Body of pancreas (tissue), 4 donors: Measurements from ENCODE around the gene PFKM. TPM values are rescaled to one million over a fixed set of nuclear protein-coding genes. Genes with fewer than 3 reads are reported as not detected.
A peak's percentile ranks its signal among the peaks of the same experiment; 100 is the strongest.

Experiments used
- ATAC-seq: fragments of 150-250 bp; one replicate; pipeline ENCODE4 v1.9.1; 2016
- DNase-seq, 4 donors: peaks; one replicate each; pipeline ENCODE4 v3.0.0-alpha.2; 2019
- H3K27ac ChIP-seq, 4 donors: fragments of 200-600 bp; sonication (generic); 1 replicate in 3 of 4; 2 replicates in 1 of 4; pipeline versions ENCODE4 v1.5.1 to v1.6.1; 2016 to 2019; ENCODE audit warnings: mild to moderate bottlenecking in 1 of 4, mixed read lengths in 1 of 4, moderate library complexity in 1 of 4
- H3K27me3 ChIP-seq, 2 donors: fragments of 200-600 bp; sonication (generic); one replicate each; pipeline ENCODE4 v1.6.0; 2016; ENCODE audit warnings: mild to moderate bottlenecking in 1 of 2
- H3K36me3 ChIP-seq, 2 donors: fragments of 200-600 bp; sonication (generic); replicated peaks in 1 of 2; 2 replicates each; pipeline ENCODE4 v1.5.1; 2016; ENCODE audit warnings: low read depth in 2 of 2; ENCODE audit not compliant: insufficient read depth in 1 of 2
- H3K4me1 ChIP-seq: fragments of 200-600 bp; sonication (generic); one replicate; pipeline ENCODE4 v1.6.0; 2016
- H3K4me3 ChIP-seq, 2 donors: fragments of 200-600 bp; sonication (generic); 1 replicate in 1 of 2; 2 replicates in 1 of 2; pipeline ENCODE4 v1.5.1; 2016 to 2019
- H3K9me3 ChIP-seq, 3 donors: fragments of 200-600 bp; sonication (generic); 1 replicate in 2 of 3; 2 replicates in 1 of 3; pipeline ENCODE4 v1.5.1; 2016
- CTCF ChIP-seq, 7 experiments: fragments of 450-650 bp in 4 of 7; fragments of 200-600 bp in 3 of 7; sonication (generic) in 3 of 7; IDR thresholded peaks; one replicate each; pipeline ENCODE4 v1.5.1; 2016 to 2019; ENCODE audit warnings: antibody characterized with exemption in 7 of 7
- POLR2A ChIP-seq, 3 donors: fragments of 450-650 bp; IDR thresholded peaks; one replicate each; pipeline ENCODE4 v1.6.1; 2016; ENCODE audit warnings: antibody characterized with exemption in 3 of 3, mild to moderate bottlenecking in 2 of 3
- WGBS, 2 donors: methylation state at CpG; one replicate each; pipeline ENCODE4 v1.1.5; 2017; 5-methylcytosine and 5-hydroxymethylcytosine counted together
- intact Hi-C: fragments of 100-400 bp; cut with DNase I; formaldehyde crosslinking; loops from one replicate; pipeline ENCODE4 v1.15.1; 2023
- total RNA-seq, 2 donors: library from RNA; depleted of rRNA; stranded (reverse); fragments of >200 nt; gene quantifications; one replicate each; pipeline ENCODE4 v1.1.0, GENCODE V29; 2016

Gene PFKM
- total RNA-seq, 2 donors from 2014 or later, result 14.3 to 16.8 TPM

GRCh38 chr12:48160046-48160445 lies 40.9 kb downstream of the PFKM start:
- Histone ChIP-seq H3K9me3 (no peaks in the 10 kb centered on the region), H3K27ac (no peak overlapping the region), H3K27me3 (no peaks in the 10 kb centered on the region), H3K4me3 (no peak overlapping the region), H3K4me1 (peaks cover 6% of the 10 kb centered on the region), H3K36me3 (no peaks in the 10 kb centered on the region)
- ATAC-seq (no peak), DNase-seq (no peak)
- intact Hi-C loops, result no loop called here
- WGBS, 2 donors, result 70 to 85% methylated on average over 5 of the region's 5 CpGs
- TF ChIP-seq CTCF (IDR thresholded peaks at IDR 0.05), result no peak

- WGBS, 2 donors, result 55 to 67% methylated on average over 2 of the region's 2 CpGs
- Histone ChIP-seq H3K4me1 (peaks cover 6% of the 10 kb centered on the region), H3K9me3 (no peaks in the 10 kb centered on the region), H3K27me3 (no peaks in the 10 kb centered on the region), H3K27ac (no peak overlapping the region), H3K4me3 (no peak overlapping the region), H3K36me3 (no peaks in the 10 kb centered on the region)
- DNase-seq (peak in 1 of 4 donors; percentile 14), ATAC-seq (no peak)
- intact Hi-C loops, result no loop called here
- TF ChIP-seq CTCF (IDR thresholded peaks at IDR 0.05) (no peak), POLR2A (IDR thresholded peaks at IDR 0.05) (no peak)
These were observed 41.6 kb downstream of the PFKM start for GRCh38 chr12:48160807-48161206.

- ATAC-seq, result no peak
- intact Hi-C loops, result no loop called here
- no peak for TF ChIP-seq CTCF (IDR thresholded peaks at IDR 0.05)
- TF ChIP-seq POLR2A (IDR thresholded peaks at IDR 0.05), result no peak
- Histone ChIP-seq H3K4me3 (no peak overlapping the region), H3K4me1 (no peaks in the 10 kb centered on the region), H3K27ac (no peak overlapping the region), H3K27me3 (no peaks in the 10 kb centered on the region), H3K36me3 (no peaks in the 10 kb centered on the region), H3K9me3 (no peaks in the 10 kb centered on the region)
- DNase-seq, result no peak
- 42 to 49% methylated on average over 5 of the region's 5 CpGs for WGBS, 2 donors
These were observed 44.1 kb downstream of the PFKM start for GRCh38 chr12:48163150-48163747.

GRCh38 chr12:48164451-48164850 lies 45.3 kb downstream of the PFKM start:
- Histone ChIP-seq H3K36me3 (no peaks in the 10 kb centered on the region), H3K4me1 (no peaks in the 10 kb centered on the region), H3K4me3 (no peak overlapping the region), H3K9me3 (no peaks in the 10 kb centered on the region), H3K27ac (no peak overlapping the region), H3K27me3 (no peaks in the 10 kb centered on the region)
- DNase-seq, result no peak
- no peak for TF ChIP-seq POLR2A (IDR thresholded peaks at IDR 0.05)
- no peak for TF ChIP-seq CTCF (IDR thresholded peaks at IDR 0.05)
- ATAC-seq, result no peak
- WGBS, 2 donors, result 65 to 66% methylated on average over 2 of the region's 2 CpGs
- intact Hi-C loops, result no loop called here
